ENCODE measurements around the gene CT45A9.
"Not testable (repeated sequence)": the region's sequence is repeated elsewhere in the genome, so short reads cannot be mapped to it uniquely, and the experiment has no call there.

Gene CT45A9

DNA sequence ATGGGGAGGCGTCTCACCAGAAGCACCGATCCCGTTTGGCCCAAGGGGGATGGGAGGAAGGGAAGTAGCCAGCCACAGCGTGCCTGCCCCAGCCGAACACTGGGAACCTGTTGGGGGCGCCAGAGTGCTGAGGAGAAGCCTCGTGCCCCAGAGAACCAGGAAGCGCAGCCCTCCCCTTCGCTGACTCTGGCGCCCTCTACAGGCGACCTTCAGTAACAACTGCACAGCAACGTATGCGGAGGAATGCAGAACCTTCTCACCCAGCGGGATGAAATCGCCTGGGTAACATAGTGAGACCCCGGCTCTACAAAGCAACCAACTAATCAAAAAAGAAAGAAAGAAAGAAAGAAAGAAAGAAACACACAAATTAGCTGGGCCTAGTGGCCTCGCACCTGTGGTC is at the start of gene CT45A9:
CT45A9 (minus strand) TSS at position 101 of the 400 bp plus-strand sequence. CDS start 3,751 bp downstream, outside the sequence.
- not testable (repeated sequence) for DNase-seq

- DNase-seq, result not testable (repeated sequence)
Measured at GRCh38 chrX:135920516-135920915, 48.9 kb upstream of the CT45A9 start.

DNA sequence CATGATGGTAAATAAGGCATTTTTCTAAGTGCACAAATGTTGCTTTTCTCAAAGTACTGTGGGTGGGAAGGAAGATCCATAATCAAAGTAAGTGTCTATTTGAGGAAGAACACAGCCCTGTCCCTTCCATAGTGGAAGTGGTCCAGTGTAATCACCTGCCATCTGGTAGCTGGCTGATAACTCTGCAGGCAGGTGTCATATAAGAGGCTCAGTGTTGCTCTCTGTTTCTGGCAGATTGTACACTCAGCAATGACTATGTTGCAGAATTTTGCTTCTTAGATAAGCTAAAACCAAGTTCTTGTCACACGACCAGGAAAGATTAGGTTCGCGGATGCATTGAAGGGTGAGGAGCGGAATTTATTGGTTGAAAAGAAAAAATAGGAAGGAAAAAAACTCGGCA is 42.8 kb upstream of the CT45A9 start:
- DNase-seq, result no peak

DNA sequence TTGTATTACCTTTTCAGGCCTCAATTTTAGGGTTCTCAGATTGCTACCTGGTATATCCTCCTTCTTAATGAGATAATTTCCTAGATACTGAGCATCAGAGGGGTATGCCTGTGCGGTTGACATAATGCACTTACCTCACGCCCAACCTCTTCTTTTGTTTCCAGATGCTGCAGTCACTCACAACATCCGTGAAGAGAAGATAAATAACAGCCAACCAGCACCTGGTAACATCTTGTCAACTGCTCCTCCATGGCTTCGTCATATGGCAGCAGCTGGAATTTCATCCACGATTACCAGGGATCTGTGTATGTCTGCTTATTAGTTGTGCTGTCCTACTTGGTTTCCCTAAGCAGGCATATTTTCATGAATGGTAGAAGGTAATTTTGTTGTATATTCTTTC is 38.6 kb upstream of the CT45A9 start:
- no peak for DNase-seq

GRCh38 chrX:135893294-135893817 is 21.7 kb upstream of the CT45A9 start, which contains the start of the genes CT45A10 and SAGE1:
TSS of gene CT45A10 (minus strand) at chrX:135893444. CDS start at chrX:135885344, 8,100 bp downstream.
TSS of gene SAGE1 (plus strand) at chrX:135893716. CDS start at chrX:135896243, 2,527 bp downstream.
- DNase-seq, result peak; percentile 1

DNA sequence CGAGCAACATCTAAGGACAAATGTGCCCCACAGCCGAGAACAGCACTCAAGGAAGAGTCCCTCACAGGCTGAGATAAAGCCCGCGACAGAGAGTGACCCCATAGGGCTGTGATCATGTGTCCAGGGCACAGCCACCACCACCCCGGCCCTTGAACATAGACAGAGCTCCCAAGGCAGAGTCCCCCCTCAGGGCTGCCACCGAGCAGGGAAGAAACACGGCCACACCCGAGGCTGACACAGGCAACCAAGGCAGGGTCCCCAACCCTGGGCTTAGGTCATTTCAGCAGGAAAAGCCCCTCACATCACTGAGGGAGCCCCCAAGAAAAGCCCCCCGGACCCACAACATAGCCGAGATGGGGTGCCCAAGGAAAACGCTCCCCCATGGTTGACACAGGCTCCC is 21.2 kb upstream of the CT45A9 start:
- DNase-seq, result no peak

DNA sequence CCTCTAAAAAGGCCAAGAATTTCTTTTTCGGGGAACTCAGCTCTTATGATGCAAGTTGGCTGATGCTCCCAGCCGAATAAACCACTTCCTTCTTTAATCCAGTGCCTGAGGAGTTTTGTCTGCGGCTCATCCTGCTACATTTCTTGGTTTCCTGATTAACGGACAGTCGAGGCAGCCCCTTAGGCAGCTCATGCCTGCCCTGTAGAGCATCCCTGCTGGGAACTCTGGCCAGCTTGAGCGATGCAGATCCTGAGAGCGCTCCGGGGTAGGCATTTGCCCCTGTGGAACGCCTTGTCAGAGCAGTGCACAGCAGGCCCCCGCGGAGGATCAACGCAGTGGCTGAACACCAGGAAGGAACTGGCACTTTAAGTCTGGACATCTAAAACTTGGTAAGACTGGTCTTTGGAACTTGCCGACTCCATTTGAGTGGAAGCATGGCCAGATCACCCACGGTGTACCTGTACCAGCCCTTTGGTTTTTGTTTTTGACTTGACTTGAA is 18.5 kb upstream of the CT45A9 start:
- no peak for DNase-seq

DNA sequence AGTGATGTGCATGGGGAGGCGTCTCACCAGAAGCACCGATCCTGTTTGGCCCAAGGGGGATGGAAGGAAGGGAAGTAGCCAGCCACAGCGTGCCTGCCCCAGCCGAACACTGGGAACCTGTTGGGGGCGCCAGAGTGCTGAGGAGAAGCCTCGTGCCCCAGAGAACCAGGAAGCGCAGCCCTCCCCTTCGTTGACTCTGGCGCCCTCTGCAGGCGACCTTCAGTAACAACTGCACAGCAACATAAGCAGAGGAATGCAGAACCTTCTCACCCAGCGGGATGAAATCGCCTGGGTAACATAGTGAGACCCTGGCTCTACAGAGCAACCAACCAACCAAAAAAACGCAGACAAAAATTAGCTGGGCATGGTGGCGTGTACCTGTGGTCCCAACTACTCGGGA is 17.4 kb upstream of the CT45A9 start:
- DNase-seq, result not testable (repeated sequence)

- not testable (repeated sequence) for DNase-seq
Measured at GRCh38 chrX:135888230-135888629, 16.6 kb upstream of the CT45A9 start.

GRCh38 chrX:135882741-135883140 is 11.1 kb upstream of the CT45A9 start:
- not testable (repeated sequence) for DNase-seq

GRCh38 chrX:135854438-135854837 is 17.2 kb downstream of the CT45A9 start, which contains the start of gene CT45A8:
TSS of gene CT45A8 (minus strand) at chrX:135854538. CDS start at chrX:135850783, 3,755 bp downstream.
- DNase-seq, result not testable (repeated sequence)

- not testable (repeated sequence) for DNase-seq
Measured at GRCh38 chrX:135837180-135837579, 34.4 kb downstream of the CT45A9 start, which contains the start of gene CT45A7. TSS of gene CT45A7 (minus strand) at chrX:135837280. CDS start at chrX:135833533, 3,747 bp downstream.

- not testable (repeated sequence) for DNase-seq
Measured at GRCh38 chrX:135819912-135820311, 51.7 kb downstream of the CT45A9 start, which contains the start of gene CT45A2. TSS of gene CT45A2 (minus strand) at chrX:135820012. CDS start at chrX:135816265, 3,747 bp downstream.

Measured in NCI-H146 (cell line).